Measurements from ENCODE around the gene ATXN2. TPM values are rescaled to one million over a fixed set of nuclear protein-coding genes. Genes with fewer than 3 reads are reported as not detected.
"Not testable (repeated sequence)": the region's sequence is repeated elsewhere in the genome, so short reads cannot be mapped to it uniquely, and the experiment has no call there.

Gene ATXN2
- total and polyA plus RNA-seq, 3 donors from 2014 or later, result 61.4 to 165 (median 145) TPM

GRCh38 chr12:111628505-111629260, 29.6 kb upstream of the ATXN2 start:
- Histone ChIP-seq H3K4me3 (no peak overlapping the region), H3K9me3 (no peaks in the 10 kb centered on the region), H3K36me3 (ENCODE audit: low read depth, missing control alignments) (no peaks in the 10 kb centered on the region), H3K27ac (no peak overlapping the region), H3K4me1 (no peaks in the 10 kb centered on the region), H3K27me3 (no peaks in the 10 kb centered on the region)
- intact Hi-C loops (cut with DNase I; ENCODE audit: low total_unique reads), result no loop called here
- WGBS, 2 donors, result 96% methylated on average over 7 of the region's 7 CpGs
- TF ChIP-seq POLR2A (IDR thresholded peaks at IDR 0.05) (no peak), CTCF (IDR thresholded peaks at IDR 0.05) (no peak)
- no peak for DNase-seq

GRCh38 chr12:111626230-111626629, 27.1 kb upstream of the ATXN2 start:
- H3K36me3 ChIP-seq (ENCODE audit: low read depth, missing control alignments), result no peaks in the 10 kb centered on the region
- intact Hi-C loops (cut with DNase I; ENCODE audit: low total_unique reads), result no loop called here
- TF ChIP-seq POLR2A (IDR thresholded peaks at IDR 0.05) (no peak), CTCF (IDR thresholded peaks at IDR 0.05) (no peak)
- WGBS, 2 donors, result 91 to 95% methylated on average over 6 of the region's 6 CpGs
- no peaks in the 10 kb centered on the region for H3K4me1 ChIP-seq
- no peaks in the 10 kb centered on the region for H3K27me3 ChIP-seq
- H3K27ac ChIP-seq, result no peak overlapping the region
- no peak overlapping the region for H3K4me3 ChIP-seq
- no peaks in the 10 kb centered on the region for H3K9me3 ChIP-seq
- DNase-seq, result no peak

- intact Hi-C loops (cut with DNase I; ENCODE audit: low total_unique reads), result no loop called here
- H3K9me3 ChIP-seq, result no peaks in the 10 kb centered on the region
Measured at GRCh38 chr12:111624540-111624939, 25.4 kb upstream of the ATXN2 start.

GRCh38 chr12:111617841-111618240, 18.7 kb upstream of the ATXN2 start:
- H3K9me3 ChIP-seq; intact Hi-C loops (cut with DNase I; ENCODE audit: low total_unique reads); DNase-seq; H3K27me3 ChIP-seq; H3K4me1 ChIP-seq; H3K36me3 ChIP-seq (ENCODE audit: low read depth, missing control alignments); H3K4me3 ChIP-seq; H3K27ac ChIP-seq: not testable (repeated sequence)
- WGBS, 2 donors, result 96% methylated on average over 10 of the region's 10 CpGs

More at GRCh38 chr12:111624540-111624939, 25.4 kb upstream of the ATXN2 start:
- H3K36me3 ChIP-seq (ENCODE audit: low read depth, missing control alignments), result no peaks in the 10 kb centered on the region
- H3K27ac ChIP-seq, result no peak overlapping the region
- WGBS, 2 donors, result 94% methylated on average over 8 of the region's 8 CpGs
- H3K27me3 ChIP-seq, result no peaks in the 10 kb centered on the region
- H3K4me3 ChIP-seq, result no peak overlapping the region
- no peaks in the 10 kb centered on the region for H3K4me1 ChIP-seq
- TF ChIP-seq CTCF (IDR thresholded peaks at IDR 0.05), result no peak
- no peak for TF ChIP-seq POLR2A (IDR thresholded peaks at IDR 0.05)
- DNase-seq, result no peak

- Histone ChIP-seq H3K4me3 (no peak overlapping the region), H3K27ac (no peak overlapping the region), H3K36me3 (ENCODE audit: low read depth, missing control alignments) (no peaks in the 10 kb centered on the region), H3K4me1 (no peaks in the 10 kb centered on the region), H3K27me3 (no peaks in the 10 kb centered on the region), H3K9me3 (no peaks in the 10 kb centered on the region)
- TF ChIP-seq POLR2A (IDR thresholded peaks at IDR 0.05) (no peak), CTCF (IDR thresholded peaks at IDR 0.05) (no peak)
- WGBS, 2 donors, result 67 to 72% methylated on average over 7 of the region's 7 CpGs
- intact Hi-C loops (cut with DNase I; ENCODE audit: low total_unique reads), result no loop called here
- no peak for DNase-seq
Measured at GRCh38 chr12:111616177-111616623, 17.1 kb upstream of the ATXN2 start.
